Measurements from ENCODE around the gene DLX2.

DNA sequence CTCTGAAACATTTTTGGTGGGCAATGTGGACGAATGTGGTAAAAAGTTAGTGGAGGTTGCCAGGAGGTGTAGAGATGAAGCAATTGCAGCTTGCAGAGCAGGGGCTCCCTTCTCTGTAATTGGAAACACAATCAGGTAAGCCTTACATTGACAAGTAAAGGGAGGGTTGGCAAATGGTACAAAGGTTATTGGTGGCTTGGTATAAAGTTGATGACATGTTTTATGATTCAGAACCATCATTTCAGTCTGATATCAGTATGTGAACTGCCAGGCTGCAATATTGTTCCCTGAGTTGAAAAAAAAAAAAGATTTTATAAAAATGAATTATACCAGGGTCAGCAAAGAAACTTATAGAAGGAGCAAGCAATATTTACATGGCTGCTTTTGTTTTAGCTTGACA, 31.8 kb downstream of the DLX2 start:
- no peak for TF ChIP-seq GATA2 (IDR thresholded peaks at IDR 0.05; ENCODE audit: low read depth, low read length)
- TF ChIP-seq GATA3 (IDR thresholded peaks at IDR 0.05; ENCODE audit: low read depth, low read length): no peak

Measured in SH-SY5Y (cell line).